Measurements from ENCODE around the gene EPS15.

- TF ChIP-seq CTCF (optimal IDR thresholded peaks at IDR 0.05 in 1 of 3, IDR thresholded peaks at IDR 0.05 in 1 of 3, conservative IDR thresholded peaks at IDR 0.05 in 1 of 3; ENCODE audit: extremely low read depth in 1 of 3, insufficient read depth in 2 of 3, low read length in 3 of 3) (no peak), EZH2 (IDR thresholded peaks at IDR 0.05; ENCODE audit: low read length) (no peak)
These were observed 24.8 kb downstream of the EPS15 start for GRCh38 chr1:51494138-51494830.

Data from keratinocyte (primary cell).